GM23338 (cell line): ENCODE results near the gene FAM117A. TPM values are rescaled to one million over a fixed set of nuclear protein-coding genes. Genes with fewer than 3 reads are reported as not detected.

Experiments used
- ATAC-seq: fragments of 200-7000 bp; cut with Tn5 transposase; 3 replicates; pipeline ENCODE4 v1.9.1; 2020
- DNase-seq: peaks from one replicate; pipeline ENCODE4 v3.0.0-alpha.2; 2015; ENCODE audit warnings: low spot score
- H2AFZ ChIP-seq: fragments of 200-600 bp; sonication (generic); 2 replicates; pipeline ENCODE4 v1.8.0; 2016; ENCODE audit warnings: antibody characterized with exemption, mild to moderate bottlenecking, moderate library complexity
- H3F3A ChIP-seq: fragments of 200-600 bp; sonication (generic); replicated peaks from 2 replicates; pipeline ENCODE4 v1.8.0; 2017; ENCODE audit warnings: antibody characterized with exemption, mixed run types, low read depth
- H3K27ac ChIP-seq: fragments of 200-600 bp; sonication (generic); 2 replicates; pipeline ENCODE4 v1.6.1; 2016; ENCODE audit warnings: low read depth
- H3K27me3 ChIP-seq: fragments of 200-600 bp; sonication (generic); 2 replicates; pipeline ENCODE4 v1.8.0; 2016; ENCODE audit warnings: mild to moderate bottlenecking, mixed run types, moderate library complexity; ENCODE audit not compliant: insufficient read depth
- H3K36me3 ChIP-seq: fragments of 200-600 bp; sonication (generic); 2 replicates; pipeline ENCODE4 v1.8.0; 2016; ENCODE audit warnings: mild to moderate bottlenecking; ENCODE audit not compliant: insufficient read depth
- H3K4me1 ChIP-seq: fragments of 200-600 bp; sonication (generic); 2 replicates; pipeline ENCODE4 v1.8.0; 2016; ENCODE audit warnings: mild to moderate bottlenecking, moderate library complexity; ENCODE audit not compliant: insufficient read depth
- H3K4me2 ChIP-seq: fragments of 200-600 bp; sonication (generic); 2 replicates; pipeline ENCODE4 v1.7.1; 2017; ENCODE audit warnings: mixed run types
- H3K4me3 ChIP-seq: fragments of 200-600 bp; sonication (generic); 2 replicates; pipeline ENCODE4 v1.6.1; 2016; ENCODE audit warnings: mixed run types
- H3K79me2 ChIP-seq: fragments of 200-600 bp; sonication (generic); replicated peaks from 2 replicates; pipeline ENCODE4 v1.8.0; 2017; ENCODE audit warnings: mild to moderate bottlenecking; ENCODE audit not compliant: insufficient read depth
- H3K9me2 ChIP-seq: fragments of 200-600 bp; sonication (generic); 2 replicates; pipeline ENCODE4 v1.8.0; 2017; ENCODE audit not compliant: insufficient read depth
- H4K20me1 ChIP-seq: fragments of 200-600 bp; sonication (generic); replicated peaks from 2 replicates; pipeline ENCODE4 v1.8.0; 2017; ENCODE audit warnings: mild to moderate bottlenecking; ENCODE audit not compliant: insufficient read depth
- H3K27ac Mint-ChIP-seq: 2 replicates; pipeline ENCODE4 v1.8.0; 2020; ENCODE audit warnings: inconsistent platforms, mild to moderate bottlenecking, moderate library complexity, mixed read lengths
- H3K27me3 Mint-ChIP-seq: 3 replicates; pipeline ENCODE4 v1.8.0; 2022; ENCODE audit warnings: low read depth, mild to moderate bottlenecking, moderate library complexity, mixed read lengths, inconsistent platforms; ENCODE audit not compliant: insufficient read depth, poor library complexity
- H3K36me3 Mint-ChIP-seq: 3 replicates; pipeline ENCODE4 v1.8.0; 2021; ENCODE audit warnings: low read depth, mild to moderate bottlenecking, inconsistent platforms, moderate library complexity, mixed read lengths
- H3K4me1 Mint-ChIP-seq: 3 replicates; pipeline ENCODE4 v1.8.0; 2020; ENCODE audit warnings: mild to moderate bottlenecking, inconsistent platforms, mixed read lengths
- H3K4me3 Mint-ChIP-seq: 3 replicates; pipeline ENCODE4 v1.8.0; 2021; ENCODE audit warnings: moderate library complexity, mild to moderate bottlenecking, inconsistent platforms, mixed read lengths
- H3K9me3 Mint-ChIP-seq: 3 replicates; pipeline ENCODE4 v1.8.0; 2020; ENCODE audit warnings: moderate library complexity, mild to moderate bottlenecking, inconsistent platforms, mixed read lengths
- CREB1 ChIP-seq: fragments of 250-450 bp; sonication (Bioruptor Pico); IDR thresholded peaks from 2 replicates; pipeline ENCODE4 v1.5.0; 2020; ENCODE audit warnings: low read depth, mild to moderate bottlenecking, moderate library complexity
- EZH2phosphoT487 ChIP-seq: fragments of 200-600 bp; sonication (generic); IDR thresholded peaks from one replicate; pipeline ENCODE4 v1.8.1; 2018; ENCODE audit warnings: antibody characterized with exemption; ENCODE audit not compliant: unreplicated experiment
- JUNB ChIP-seq: IDR thresholded peaks from one replicate; pipeline ENCODE4 v1.6.1; 2016; ENCODE audit warnings: antibody characterized with exemption; ENCODE audit not compliant: unreplicated experiment
- NANOG ChIP-seq: IDR thresholded peaks from 2 replicates; pipeline ENCODE4 v1.6.1; 2016; ENCODE audit warnings: antibody characterized with exemption, borderline replicate concordance
- POLR2AphosphoS5 ChIP-seq: IDR thresholded peaks from 2 replicates; pipeline ENCODE4 v1.6.1; 2016; ENCODE audit warnings: antibody characterized with exemption, low read depth
- REST ChIP-seq: IDR thresholded peaks from one replicate; pipeline ENCODE4 v1.6.1; 2018; ENCODE audit warnings: antibody characterized with exemption; ENCODE audit not compliant: unreplicated experiment
- STAT1 ChIP-seq: IDR thresholded peaks from one replicate; pipeline ENCODE4 v1.6.1; 2016; ENCODE audit warnings: antibody characterized with exemption; ENCODE audit not compliant: unreplicated experiment
- ZNF114 ChIP-seq: fragments of 250-450 bp; sonication (Bioruptor Pico); IDR thresholded peaks from 2 replicates; pipeline ENCODE4 v1.5.0; 2020; ENCODE audit warnings: mild to moderate bottlenecking, moderate library complexity
- ZNF331 ChIP-seq: fragments of 250-450 bp; sonication (Bioruptor Pico); IDR thresholded peaks from 2 replicates; pipeline ENCODE4 v1.5.0; 2020; ENCODE audit warnings: low read depth, mild to moderate bottlenecking, moderate library complexity
- ZNF462 ChIP-seq: fragments of 250-450 bp; sonication (Bioruptor Pico); IDR thresholded peaks from 2 replicates; pipeline ENCODE4 v1.5.0; 2020; ENCODE audit warnings: mild to moderate bottlenecking, moderate library complexity
- polyA plus RNA-seq: library from polyadenylated mRNA; unstranded; fragments of >200 nt; fragmentation: Nextera tagmentation; extraction: Ambion mirVana; gene quantifications from 2 replicates; pipeline ENCODE4 v1.2.1, GENCODE V29; 2016
- total RNA-seq: library from RNA; depleted of rRNA; stranded (reverse); fragments of >200 nt; shearing (Covaris generic); gene quantifications from 2 replicates; pipeline ENCODE4 v1.2.3, GENCODE V29; 2014

FAM117A gene
- total and polyA plus RNA-seq, 2 experiments from 2014 or later, result 21.3 to 46.4 TPM

- H3F3A ChIP-seq, result no peaks in the 10 kb centered on the region
- H3K4me3 ChIP-seq, result no peak overlapping the region
- peaks cover 11% of the 10 kb centered on the region; the same call in 2 of the 3 replicates for H3K36me3 Mint-ChIP-seq
- peaks cover 53% of the 10 kb centered on the region for H4K20me1 ChIP-seq
- ATAC-seq, result no peak
- H3K4me1 Mint-ChIP-seq, result peaks cover 29% of the 10 kb centered on the region
- H3K27ac ChIP-seq, result no peak overlapping the region
- H3K79me2 ChIP-seq, result peaks cover 96% of the 10 kb centered on the region
- no peaks in the 10 kb centered on the region for H3K27me3 Mint-ChIP-seq
- H3K27ac Mint-ChIP-seq, result no peak overlapping the region
- DNase-seq, result no peak
- TF ChIP-seq ZNF331 (no peak), CREB1 (CRISPR knock-in tag) (no peak), ZNF462 (no peak), NANOG (no peak), POLR2AphosphoS5 (no peak), JUNB (no peak), STAT1 (no peak), REST (no peak), ZNF114 (CRISPR knock-in tag) (no peak), EZH2phosphoT487 (no peak)
- H3K27me3 ChIP-seq, result no peaks in the 10 kb centered on the region
- no peak overlapping the region for H3K4me3 Mint-ChIP-seq
- no peaks in the 10 kb centered on the region for H3K9me2 ChIP-seq
- no peaks in the 10 kb centered on the region; the same call in 2 of the 3 replicates for H3K9me3 Mint-ChIP-seq
- no peaks in the 10 kb centered on the region for H3K36me3 ChIP-seq
- no peak overlapping the region for H3K4me2 ChIP-seq
- H3K4me1 ChIP-seq, result peaks cover 6% of the 10 kb centered on the region; the same call in 1 of the 2 replicates
- H2AFZ ChIP-seq, result no peak overlapping the region
These were observed 10.0 kb downstream of the FAM117A start for GRCh38 chr17:49753959-49754391.
